GM18508 (cell line): ENCODE data around the gene RFC1.
"Not testable (repeated sequence)": the region's sequence is repeated elsewhere in the genome, so short reads cannot be mapped to it uniquely, and the experiment has no call there.

Experiments
- ATAC-seq: cut with Tn5 transposase; IDR thresholded peaks from one replicate; pipeline ENCODE4 v1.9.1; 2021; ENCODE audit warnings: moderate number of reproducible peaks; ENCODE audit not compliant: insufficient read depth, unreplicated experiment

The RFC1 gene

GRCh38 chr4:39365830-39366771, at the start of gene RFC1:
Gene RFC1, minus strand, starts transcription at chr4:39366362. Its CDS starts 121 bp downstream, at chr4:39366241.
- no peak for ATAC-seq

GRCh38 chr4:39415678-39416283, 49.6 kb upstream of the RFC1 start:
- ATAC-seq: no peak

- ATAC-seq: not testable (repeated sequence)
These were observed 45.4 kb upstream of the RFC1 start for GRCh38 chr4:39411561-39411960.

- ATAC-seq: no peak
These were observed 44.3 kb upstream of the RFC1 start for GRCh38 chr4:39410415-39410814.

GRCh38 chr4:39407584-39407885, 41.4 kb upstream of the RFC1 start:
- no peak for ATAC-seq

- no peak for ATAC-seq
These were observed 40.8 kb upstream of the RFC1 start, which contains the start of gene KLB for GRCh38 chr4:39406763-39407583. Gene KLB, plus strand, starts transcription at chr4:39406930. Its CDS starts 20 bp downstream, at chr4:39406950.

GRCh38 chr4:39401640-39402039, 35.5 kb upstream of the RFC1 start:
- not testable (repeated sequence) for ATAC-seq

- no peak for ATAC-seq
These were observed 28.5 kb upstream of the RFC1 start for GRCh38 chr4:39394706-39395105.

- ATAC-seq: no peak
These were observed 24.4 kb upstream of the RFC1 start for GRCh38 chr4:39390603-39391002.

- ATAC-seq: no peak
These were observed 18.4 kb upstream of the RFC1 start for GRCh38 chr4:39384563-39384962.

GRCh38 chr4:39383690-39384089, 17.5 kb upstream of the RFC1 start:
- no peak for ATAC-seq

GRCh38 chr4:39375478-39375877, 9.3 kb upstream of the RFC1 start:
- no peak for ATAC-seq

GRCh38 chr4:39371209-39371608, 5.0 kb upstream of the RFC1 start:
- not testable (repeated sequence) for ATAC-seq

GRCh38 chr4:39369301-39369700, 3.1 kb upstream of the RFC1 start:
- no peak for ATAC-seq

- no peak for ATAC-seq
These were observed 1.0 kb upstream of the RFC1 start for GRCh38 chr4:39367166-39367565.

GRCh38 chr4:39365360-39365759, 802 bp downstream of the RFC1 start:
- no peak for ATAC-seq

GRCh38 chr4:39363773-39364393, 2.3 kb downstream of the RFC1 start:
- no peak for ATAC-seq

GRCh38 chr4:39362827-39363226, 3.3 kb downstream of the RFC1 start:
- ATAC-seq: no peak

- ATAC-seq: not testable (repeated sequence)
These were observed 5.6 kb downstream of the RFC1 start for GRCh38 chr4:39360611-39361010.

GRCh38 chr4:39357002-39357401, 9.2 kb downstream of the RFC1 start:
- no peak for ATAC-seq

GRCh38 chr4:39354254-39354552, 12.0 kb downstream of the RFC1 start:
- no peak for ATAC-seq
